M059J (cell line): ENCODE measurements around the gene ZBTB7B. TPM values are rescaled to one million over a fixed set of nuclear protein-coding genes. Genes with fewer than 3 reads are reported as not detected.

Source experiments
- DNase-seq: peaks from one replicate; pipeline ENCODE4 v3.0.0-alpha.2; 2012; ENCODE audit warnings: low read depth
- total RNA-seq: library from RNA; depleted of rRNA; stranded (reverse); fragments of >200 nt; shearing (Covaris generic); gene quantifications from 2 replicates; pipeline ENCODE4 v1.2.3, GENCODE V29; 2014

The ZBTB7B gene
- total RNA-seq, 1 experiment from 2014 or later = 37.5 TPM

GRCh38 chr1:155038602-155039307 lies 36.2 kb downstream of the ZBTB7B start:
- peak; percentile 68 for DNase-seq

DNA sequence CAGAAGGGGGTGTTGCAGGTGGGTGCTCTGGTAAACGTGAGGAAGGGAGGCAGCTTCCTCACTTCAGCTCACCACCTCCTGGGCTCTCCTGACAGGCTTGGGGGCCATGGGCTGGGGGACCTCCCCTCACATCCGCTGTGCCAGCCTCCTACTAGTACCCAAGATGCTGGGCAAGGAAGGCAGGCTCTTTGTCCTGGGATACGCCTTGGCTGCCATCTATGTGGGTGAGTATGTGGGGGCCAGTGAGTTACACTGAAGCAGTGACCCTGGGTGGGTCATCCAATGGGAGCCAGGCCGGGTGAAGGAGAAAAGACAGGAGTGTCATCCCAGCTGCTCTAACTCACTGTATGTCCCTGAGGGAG lies 36.7 kb downstream of the ZBTB7B start:
- DNase-seq = no peak

DNA sequence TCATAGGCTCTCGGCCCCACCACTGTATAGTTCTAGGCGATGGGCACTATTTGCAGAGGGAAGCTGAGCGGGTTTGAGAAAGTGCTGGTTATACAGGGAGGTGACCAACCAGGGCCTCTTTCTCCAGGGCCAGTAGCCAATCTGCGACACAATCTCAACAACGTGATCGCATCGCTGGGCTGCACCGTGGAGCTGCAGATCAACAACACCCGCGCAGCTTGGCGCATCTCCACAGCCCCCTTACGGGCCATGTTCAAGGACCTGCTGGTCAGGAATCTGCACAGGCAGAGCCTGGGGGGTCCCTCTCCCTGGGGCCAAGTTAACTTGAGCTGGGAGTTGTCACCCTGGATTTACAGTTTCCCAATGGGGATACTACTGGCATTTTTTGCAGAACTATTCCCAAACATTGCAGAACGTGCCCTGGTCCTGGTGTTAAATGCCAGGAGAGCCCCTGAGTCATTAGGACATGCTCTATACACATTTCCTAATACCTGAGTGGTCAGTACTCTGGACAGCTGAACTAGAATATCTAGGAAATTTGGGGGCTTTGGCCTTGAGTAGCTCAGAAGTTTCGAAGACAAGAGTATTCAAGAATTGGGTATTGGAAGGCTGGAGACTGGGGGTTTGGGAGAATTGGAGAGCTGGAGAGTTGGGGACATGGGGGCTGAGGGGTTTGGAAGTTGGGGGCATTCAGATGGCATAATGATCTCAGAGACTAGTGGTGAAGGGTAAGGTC lies 37.9 kb downstream of the ZBTB7B start:
- no peak for DNase-seq

- no peak for DNase-seq
Measured at GRCh38 chr1:155042789-155043188, 40.2 kb downstream of the ZBTB7B start.

DNA sequence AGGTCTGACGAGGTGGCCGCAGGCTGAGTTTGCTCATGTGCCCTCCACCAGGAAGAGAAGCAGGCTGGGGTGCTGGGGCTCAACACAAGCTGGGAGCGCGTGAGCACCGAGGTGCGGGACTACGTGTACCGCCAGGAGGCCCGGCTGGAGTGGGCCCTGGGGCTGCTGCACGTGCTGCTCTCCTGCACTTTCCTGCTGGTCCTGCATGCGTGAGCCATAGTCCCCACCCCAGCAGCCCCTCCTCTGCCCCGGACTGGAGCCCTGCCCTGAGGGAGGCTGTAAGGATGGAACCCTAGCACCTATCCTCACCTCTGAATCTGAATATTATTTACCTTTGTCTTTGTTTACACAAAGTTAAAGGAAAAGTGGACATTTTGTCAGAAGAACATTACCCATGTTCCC lies 40.7 kb downstream of the ZBTB7B start:
- DNase-seq = no peak

DNA sequence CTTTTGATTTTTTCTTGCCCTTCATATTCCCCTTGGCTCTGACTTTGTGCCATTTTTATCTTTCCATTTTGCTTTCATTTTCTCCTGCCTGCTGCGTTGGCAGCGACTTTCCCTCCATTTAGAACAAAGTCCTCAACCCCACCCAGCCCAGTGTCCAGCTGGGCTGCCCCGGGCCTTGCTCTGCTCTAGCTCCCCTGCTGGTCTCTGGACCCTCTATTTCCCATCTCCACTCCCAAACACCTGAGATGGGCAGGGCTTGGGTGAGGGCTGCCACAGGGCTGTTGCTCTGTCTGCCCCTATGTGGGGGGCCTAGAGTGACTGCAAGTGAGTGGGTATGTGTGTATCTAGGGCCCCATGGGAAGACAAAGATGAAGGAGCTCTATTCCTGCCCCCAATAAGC lies 41.2 kb downstream of the ZBTB7B start:
- DNase-seq = no peak

DNA sequence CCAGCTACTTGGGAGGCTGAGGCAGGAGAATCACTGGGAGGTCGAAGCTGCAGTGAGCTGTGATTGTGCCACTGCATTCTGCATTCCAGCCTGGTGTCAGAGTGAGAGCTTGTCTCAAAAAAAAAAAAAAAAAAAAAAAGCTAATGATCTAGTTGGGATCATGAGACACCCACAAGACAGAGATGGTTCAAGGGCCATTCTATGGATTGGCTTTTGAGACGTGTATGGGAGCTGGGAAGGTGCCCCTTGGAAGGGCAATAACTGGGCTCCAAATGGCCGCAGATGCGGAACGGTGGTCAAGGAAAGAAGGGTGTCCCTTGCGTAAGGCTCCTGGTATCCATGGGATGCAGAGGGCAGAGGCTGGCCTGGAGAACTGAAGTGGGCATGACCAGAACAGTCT lies 41.8 kb downstream of the ZBTB7B start:
- DNase-seq = no peak

DNA sequence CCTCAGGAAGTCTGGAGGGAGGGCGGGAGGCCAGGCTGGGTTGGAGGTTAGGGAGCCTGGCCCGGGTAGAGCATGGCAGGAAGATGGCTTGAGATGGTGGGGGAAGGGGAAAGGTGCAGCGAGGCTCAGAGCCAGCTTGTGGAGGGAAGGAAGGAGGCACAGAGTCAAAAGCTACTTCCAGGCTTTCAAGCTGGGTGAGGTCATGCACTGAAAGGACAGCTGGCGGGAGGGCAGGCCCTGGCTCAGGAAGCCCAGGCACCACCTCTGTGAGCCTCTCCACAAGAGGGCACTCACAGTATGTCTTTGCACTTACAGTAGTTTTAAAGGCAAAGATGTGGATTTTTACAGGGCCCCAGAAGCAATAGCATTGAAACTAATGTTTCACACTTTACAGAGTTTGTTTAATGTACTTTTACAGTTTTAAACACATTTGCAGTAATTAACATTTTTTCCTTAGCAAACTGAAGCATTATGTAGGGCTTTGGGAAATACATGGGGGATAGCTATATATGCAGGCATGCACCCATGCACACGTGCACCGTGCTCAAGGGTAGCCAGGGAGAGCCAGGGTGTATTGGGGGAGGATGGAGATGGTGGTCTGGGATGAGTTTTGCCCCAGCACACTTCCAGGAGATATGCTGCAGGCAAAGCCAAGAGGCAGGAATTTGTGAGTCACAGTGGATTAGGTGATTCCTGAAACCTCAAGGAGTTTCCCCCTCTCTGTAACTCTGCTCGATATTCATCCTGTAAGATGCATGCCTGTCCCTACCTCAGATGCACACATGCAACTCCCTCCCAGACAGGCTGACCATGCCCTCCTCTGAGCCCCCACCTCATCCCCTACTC lies 42.4 kb downstream of the ZBTB7B start:
- peak; percentile 87 for DNase-seq

DNA sequence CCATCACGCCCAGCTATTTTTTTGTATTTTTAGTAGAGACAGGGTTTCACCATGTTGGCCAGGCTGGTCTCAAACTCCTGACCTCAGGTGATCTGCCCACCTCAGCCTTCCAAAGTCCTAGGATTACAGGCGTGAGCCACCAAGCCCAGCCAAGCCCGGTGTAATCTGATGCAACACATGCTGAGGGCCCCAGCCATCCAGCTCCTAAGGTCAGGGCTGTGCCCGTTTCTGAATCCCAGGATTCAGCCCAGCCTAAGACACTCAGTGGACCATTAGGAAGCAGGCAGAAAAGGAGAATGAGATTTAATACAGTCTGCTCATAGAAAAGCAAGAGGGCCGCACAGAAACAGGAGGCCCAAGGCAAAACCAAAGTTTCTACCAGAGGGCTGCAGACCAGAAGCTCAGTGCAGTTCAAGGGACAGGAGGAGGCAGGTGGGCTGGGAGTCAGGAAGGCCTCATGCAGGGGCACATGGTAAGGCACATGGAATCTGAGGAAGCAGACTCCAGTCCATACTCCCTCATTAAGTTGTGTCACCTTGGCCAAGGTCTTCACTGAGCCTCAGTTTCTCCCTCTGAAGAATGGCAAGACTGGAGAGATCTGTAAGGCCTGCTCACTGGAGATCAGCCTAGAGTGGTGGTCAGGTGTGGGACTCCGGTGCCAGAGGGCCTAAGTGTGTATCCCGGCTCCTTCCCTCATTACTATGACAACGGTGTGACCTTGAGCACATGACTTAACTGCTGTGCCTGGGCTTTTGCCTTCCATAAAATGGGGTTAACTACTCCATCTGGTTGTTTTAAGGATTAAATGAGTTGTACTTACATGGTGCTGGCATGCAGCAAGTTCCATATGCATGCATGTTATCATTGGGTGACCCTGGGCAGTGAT lies 46.1 kb downstream of the ZBTB7B start:
- no peak for DNase-seq

DNA sequence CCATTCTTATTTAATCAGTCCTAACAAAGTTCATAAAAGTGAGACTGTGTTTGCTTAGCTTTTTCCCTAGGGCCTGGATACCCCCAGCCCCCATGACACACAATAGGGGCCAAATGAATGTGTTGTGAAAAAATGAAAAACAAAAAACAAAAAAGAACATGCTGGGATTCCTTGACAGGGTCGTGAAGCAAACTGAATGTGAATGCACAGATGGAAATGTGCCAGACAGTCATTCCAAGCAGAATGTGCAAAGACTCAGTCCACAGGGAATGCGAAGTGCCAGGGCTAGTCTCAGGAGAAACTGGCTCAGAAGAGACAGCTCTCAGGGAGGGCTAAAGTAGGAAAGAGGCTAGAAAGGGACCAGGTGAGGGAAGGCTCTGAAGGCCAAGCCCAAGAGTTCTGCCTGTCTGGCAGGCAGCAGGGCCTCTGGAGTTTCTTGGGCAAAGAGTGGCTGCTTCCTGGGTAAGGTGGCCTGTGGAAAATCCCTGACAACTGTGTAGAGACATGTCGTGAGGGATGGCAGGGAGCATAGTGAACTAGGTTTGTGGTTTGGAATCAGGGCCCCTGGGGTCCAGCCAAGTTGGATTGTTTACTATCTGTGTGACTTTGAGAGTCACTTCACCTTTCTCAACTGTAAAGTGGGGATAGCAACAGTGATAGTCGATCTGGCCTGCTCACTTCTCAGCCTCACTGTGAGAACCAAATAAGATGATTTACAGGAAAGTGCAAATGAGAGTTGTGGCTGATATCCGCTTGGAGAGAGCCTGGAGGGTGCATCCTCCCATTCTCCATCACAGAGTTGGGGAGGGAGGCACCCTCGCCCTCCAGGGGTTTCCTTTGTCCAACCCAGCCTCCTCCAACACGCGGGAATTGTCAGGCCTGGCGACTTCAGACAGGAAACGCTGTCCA lies 47.3 kb downstream of the ZBTB7B start:
- peak; percentile 74 for DNase-seq

- peak; percentile 78 for DNase-seq
Measured at GRCh38 chr1:155050560-155051341, 48.1 kb downstream of the ZBTB7B start, which contains the start of gene ADAM15. TSS of gene ADAM15 (plus strand) at chr1:155051316. CDS start at chr1:155051387, 71 bp downstream.

DNA sequence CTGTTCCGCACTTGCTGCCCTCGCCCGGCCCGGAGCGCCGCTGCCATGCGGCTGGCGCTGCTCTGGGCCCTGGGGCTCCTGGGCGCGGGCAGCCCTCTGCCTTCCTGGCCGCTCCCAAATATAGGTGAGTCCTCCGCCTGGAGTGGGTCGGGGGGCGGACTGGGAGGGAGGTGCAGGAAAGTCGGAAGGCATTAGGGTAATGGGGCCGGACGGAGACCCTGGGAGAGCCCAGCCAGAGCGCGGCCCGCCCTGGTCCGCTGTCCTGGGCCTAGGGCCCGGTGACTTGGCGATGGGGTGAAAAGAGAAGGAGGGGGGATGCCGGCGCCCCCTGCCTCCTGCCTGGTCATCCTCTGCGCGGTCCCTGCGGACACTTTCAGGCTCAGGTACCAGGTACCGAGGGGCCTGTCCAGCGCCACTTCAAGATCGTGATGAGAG lies 48.8 kb downstream of the ZBTB7B start:
- DNase-seq = no peak

DNA sequence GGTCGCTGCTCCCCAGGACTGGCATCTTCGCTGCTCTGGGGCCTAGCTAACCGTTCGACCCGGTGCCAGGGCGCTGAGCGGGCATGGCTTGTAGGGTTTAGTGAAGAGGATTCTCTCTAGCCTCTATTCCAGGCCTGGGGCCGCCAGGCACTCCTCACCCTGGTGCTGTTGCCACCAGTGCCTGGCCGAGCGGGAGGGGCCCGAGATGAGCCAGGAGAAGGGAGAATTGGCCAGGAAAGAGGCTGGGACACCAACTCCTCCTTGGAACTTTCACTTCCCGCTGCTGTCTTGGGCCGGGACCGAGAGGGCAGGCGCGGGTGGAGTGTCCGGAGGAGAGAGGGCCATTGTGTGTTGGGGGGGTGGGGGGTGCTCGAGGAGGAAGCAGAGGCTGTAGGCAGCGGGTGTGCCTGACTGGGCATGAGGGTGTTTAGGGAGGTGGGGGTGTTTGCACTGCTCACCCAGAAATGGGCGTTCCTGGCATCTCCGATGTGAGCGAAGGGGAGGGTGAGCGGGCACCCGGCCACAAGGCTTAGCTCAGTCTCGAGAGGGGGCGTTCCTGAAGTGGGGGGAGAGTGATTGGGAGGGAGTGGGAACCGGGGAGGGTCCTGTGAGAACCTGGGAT lies 49.3 kb downstream of the ZBTB7B start:
- DNase-seq = peak; percentile 61

DNA sequence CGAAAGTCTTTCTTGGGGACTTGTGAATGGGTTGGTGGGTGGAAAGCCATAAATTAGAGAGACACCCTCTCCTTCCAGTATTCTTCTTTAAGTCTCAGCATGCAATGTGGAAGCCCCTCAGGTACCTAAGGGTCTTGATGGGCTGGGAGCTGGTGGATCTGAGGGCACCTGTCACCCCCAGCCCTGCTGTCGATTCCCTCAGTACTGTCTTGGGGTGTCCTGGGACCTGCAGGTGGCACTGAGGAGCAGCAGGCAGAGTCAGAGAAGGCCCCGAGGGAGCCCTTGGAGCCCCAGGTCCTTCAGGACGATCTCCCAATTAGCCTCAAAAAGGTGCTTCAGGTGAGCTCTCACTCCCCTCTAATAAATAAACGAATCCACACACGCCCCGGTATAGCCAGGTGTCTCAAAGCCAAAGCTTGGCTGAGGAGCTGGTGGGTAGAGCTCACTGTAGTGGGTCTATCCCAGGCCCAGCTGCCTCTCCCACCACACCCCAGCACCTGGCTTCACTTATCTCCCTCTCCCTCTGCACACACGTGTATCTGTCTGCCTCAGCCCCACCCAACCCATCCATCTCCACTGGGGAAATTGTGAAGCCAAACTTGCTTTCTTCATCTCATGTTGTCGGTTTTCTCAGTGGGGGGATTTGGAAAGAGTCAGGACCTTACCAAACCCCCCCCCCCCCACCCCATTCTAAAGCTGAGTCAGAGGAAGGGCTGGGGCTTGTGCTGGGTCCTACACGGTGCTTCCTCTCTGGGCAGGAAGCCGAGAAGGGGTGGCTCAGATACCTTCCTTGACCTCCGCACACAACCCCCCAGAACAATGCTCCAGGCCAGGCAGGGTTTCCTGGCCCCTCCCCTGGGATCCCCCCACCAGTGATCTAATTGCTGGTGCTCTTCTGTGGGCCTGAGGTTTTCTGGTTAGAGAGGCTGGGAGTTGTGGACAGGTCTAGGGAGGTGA lies 50.1 kb downstream of the ZBTB7B start:
- peak; percentile 28 for DNase-seq

DNA sequence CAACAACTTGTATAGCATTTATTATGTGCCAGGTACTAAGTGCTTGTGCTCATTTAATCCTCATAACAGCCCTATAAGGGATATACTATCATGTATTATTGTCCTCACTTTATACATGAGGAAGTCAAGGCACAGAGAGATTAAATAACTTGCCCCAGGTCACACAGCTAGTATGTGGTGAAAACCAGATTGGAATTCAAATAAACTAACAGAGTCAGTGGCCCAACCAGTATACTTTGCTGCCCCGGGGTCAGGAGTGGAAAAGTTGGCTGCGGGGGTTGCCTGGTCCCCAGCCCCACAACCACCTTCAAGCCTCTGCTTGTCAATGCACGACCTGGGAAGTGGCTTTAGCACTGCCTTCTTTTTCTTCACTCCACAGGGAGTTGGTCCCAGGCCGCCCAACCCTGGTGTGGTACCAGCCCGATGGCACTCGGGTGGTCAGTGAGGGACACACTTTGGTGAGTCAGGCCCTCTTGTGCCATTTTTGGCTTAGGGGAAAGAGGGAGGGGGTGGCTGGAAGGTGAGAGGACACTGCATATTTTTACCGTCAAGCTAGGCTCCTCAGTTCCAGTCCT lies 51.0 kb downstream of the ZBTB7B start:
- no peak for DNase-seq

DNA sequence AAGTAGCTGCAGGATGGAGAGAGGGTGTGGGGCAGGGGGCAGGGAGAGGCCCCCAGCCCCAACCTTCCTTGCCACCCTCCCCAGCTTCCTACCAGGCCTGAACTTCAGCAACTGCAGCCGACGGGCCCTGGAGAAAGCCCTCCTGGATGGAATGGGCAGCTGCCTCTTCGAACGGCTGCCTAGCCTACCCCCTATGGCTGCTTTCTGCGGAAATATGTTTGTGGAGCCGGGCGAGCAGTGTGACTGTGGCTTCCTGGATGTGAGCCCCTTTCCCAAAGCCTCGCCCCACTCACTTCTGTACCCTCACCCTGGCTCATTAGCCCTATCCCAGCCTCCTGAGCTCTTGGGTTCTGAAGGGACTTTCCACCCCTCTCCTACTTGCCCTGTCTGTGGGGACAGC lies 54.5 kb downstream of the ZBTB7B start:
- no peak for DNase-seq

DNA sequence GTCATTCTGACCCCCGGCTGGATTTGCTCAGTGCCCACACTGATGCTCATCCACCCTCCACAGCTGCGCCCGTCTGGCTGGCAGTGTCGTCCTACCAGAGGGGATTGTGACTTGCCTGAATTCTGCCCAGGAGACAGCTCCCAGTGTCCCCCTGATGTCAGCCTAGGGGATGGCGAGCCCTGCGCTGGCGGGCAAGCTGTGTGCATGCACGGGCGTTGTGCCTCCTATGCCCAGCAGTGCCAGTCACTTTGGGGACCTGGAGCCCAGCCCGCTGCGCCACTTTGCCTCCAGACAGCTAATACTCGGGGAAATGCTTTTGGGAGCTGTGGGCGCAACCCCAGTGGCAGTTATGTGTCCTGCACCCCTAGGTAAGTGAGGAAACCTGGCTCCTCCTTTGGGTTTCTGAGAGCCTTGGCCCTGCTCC lies 55.2 kb downstream of the ZBTB7B start:
- no peak for DNase-seq
